GM19397 (cell line): ENCODE measurements around the gene C5orf47.
"Not testable (repeated sequence)": the region's sequence is repeated elsewhere in the genome, so short reads cannot be mapped to it uniquely, and the experiment has no call there.

ENCODE experiments used
- ATAC-seq: cut with Tn5 transposase; IDR thresholded peaks from one replicate; pipeline ENCODE4 v1.9.1; 2021; ENCODE audit warnings: mild to moderate bottlenecking, moderate library complexity; ENCODE audit not compliant: unreplicated experiment

The C5orf47 gene

DNA sequence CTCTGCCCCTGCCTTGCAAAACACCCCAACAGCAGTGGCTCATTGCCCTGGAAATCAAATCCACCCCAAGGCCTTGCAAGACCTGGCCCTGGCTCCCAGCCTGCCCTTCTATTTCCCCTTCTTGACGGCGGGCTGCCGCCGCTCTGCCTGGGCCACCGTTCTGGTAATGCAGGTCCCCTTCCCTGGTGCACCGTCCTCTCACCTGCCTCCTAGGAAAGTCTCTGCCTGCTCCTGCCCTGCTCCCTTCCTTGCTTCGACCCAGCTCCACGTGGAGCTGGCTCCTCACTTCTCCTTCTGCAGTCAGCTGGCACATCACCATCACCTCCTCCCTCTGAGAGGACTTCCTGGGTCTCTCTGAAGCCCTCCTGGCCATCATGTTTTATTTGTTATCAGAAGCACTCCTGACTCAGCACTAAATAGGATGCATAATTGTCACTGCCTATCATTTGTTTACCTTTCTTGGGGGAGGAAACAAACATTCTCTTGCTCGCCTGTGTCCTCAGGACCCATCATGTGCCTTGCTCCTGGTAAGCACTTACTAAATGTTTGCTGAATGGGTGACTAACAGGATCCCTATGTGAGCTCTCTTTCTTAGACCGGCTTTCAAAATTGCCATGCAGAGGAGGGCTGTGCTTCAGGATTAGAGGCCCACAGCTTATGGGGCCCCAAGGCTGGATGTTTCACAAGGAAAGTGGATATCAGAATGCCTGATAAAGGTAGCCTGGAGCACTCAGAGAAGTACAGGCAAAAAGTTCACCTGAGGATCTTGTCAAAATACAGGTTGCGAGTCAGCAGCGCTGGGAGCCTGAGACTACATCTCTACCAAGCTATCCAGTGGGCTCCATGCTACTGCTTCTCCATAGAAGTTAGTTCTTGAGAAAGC is 19.6 kb upstream of the C5orf47 start:
- ATAC-seq: no peak

DNA sequence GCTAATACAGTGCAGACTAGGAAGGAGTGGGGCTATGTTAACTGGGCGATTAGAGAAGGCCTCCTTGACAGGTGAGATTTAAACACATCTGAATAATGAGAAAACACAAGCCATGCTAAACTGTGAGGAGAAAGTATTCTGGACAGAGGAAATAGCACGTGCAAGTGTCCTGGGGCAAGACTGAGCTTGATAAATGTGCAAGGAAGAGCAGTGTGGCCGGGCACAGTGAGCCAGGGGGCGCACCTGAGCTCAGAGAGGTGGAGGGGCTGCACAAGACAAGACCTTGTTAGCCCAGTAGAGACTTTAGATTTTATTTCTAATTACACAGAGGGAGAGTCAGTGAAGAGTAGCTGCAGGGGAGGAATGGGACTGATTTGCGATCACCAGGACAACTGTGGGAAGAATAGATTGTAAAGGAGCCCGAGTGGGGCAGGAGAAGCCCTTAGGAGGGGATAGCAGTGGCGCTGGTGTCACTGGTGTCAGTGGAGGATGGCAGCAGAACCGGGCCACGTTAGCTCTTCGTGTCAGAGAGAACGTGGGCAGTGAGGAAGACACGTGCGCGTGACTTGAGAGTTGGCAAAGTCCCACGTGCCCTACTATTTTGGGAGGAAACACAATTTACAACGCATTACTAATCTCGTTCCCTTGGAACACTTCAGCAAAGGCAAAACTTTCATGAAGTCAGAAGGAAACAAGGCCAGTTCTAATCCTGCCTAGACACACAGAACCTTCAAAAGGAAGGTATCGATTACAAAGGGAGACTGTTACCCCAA is 17.9 kb upstream of the C5orf47 start:
- ATAC-seq: no peak

DNA sequence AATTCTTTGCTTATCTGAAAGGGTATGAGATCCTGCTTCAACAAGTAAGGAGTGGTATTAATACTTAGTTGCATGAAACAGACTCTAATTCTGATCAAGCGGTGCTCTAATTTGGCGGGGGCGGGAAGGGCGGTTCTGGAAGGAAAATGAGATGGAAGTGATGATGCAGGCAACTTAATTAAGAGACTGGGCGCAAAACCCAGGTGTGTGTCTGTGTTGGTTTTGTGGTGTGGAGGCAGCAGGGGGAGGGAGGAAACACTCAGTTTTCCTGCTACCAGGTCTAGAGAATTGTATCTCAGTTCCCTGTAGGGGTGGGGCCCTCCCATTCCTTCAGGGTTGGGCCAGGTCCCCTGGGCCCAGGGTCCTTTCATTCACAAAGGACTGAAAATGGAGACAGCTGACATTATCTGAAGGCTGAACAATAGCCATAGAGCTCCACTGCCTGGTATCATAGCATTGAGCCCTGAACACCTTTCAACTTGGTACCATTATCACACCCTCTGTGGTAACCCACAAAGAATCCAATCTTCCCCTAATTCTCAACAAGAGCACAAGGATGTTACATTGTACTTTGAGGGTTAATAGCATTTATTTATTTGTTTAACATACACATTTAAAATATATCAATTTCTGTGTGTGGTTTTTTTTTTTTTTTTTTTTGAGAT is 17.2 kb upstream of the C5orf47 start:
- ATAC-seq: no peak

DNA sequence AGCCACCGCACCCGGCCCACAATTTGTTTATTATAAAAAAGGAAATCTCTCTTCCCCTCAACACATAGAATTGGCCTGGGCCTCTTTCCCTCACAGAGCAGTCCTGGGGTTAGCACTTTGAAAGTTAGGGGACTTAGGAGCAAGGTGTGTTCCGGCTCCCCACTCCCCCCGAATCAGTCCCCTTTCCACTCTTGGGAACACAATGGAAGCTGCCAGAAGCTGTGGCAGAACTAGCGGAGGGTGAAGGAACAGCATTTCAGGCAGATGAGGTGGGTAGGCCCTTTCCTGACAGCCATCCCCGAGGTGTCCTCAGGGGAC is 16.4 kb upstream of the C5orf47 start:
- no peak for ATAC-seq

DNA sequence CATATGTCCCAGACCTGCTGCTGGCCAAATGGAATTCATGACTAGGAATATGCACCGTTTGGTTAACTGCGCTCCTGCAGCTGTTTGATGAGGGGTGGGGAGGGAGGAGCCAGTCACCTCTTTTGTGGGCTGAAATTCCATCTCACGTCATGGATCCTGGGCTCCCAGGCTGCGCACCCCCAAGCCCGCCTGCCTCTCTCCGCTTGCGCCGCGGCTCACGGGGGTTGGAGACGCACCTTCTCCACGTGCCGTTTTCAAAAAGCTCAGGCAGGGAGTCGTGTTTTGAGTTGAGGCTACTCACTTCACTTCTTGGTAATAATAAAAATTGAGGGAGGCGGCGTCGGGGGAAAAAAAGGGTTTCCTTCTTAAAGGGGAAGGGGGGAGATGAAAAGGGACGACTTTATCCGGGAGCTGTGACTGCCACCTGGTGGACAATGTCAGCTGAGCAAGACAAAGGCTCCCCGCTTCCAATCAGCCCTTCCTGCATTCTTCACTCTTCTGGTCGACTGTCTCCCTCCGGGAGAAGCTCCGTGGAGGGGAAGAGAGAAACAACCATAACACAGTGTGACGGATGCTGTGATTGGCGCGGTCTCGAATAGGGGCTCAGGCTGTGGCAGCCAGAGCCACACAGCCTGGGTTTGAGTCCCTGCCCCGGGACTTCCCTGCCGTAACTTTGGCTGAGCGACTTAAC is 15.9 kb upstream of the C5orf47 start:
- peak; percentile 77 for ATAC-seq

DNA sequence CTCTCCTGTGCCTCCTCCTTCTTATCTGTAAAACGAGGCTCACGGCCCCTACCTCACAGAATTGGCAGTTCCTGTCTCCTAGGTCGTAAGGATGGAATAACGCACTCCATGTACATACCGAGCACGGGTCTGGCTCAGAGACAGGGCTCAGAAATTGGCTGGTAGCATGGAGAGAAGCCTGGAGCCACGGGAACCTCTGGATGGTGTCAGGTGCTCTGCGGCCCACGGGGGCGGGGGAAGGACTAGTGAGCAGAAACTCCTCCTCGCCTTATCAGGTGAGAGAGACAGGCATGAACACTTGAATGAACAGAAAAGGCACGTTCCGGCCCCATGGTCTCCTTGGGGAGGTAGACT is 15.4 kb upstream of the C5orf47 start:
- no peak for ATAC-seq

DNA sequence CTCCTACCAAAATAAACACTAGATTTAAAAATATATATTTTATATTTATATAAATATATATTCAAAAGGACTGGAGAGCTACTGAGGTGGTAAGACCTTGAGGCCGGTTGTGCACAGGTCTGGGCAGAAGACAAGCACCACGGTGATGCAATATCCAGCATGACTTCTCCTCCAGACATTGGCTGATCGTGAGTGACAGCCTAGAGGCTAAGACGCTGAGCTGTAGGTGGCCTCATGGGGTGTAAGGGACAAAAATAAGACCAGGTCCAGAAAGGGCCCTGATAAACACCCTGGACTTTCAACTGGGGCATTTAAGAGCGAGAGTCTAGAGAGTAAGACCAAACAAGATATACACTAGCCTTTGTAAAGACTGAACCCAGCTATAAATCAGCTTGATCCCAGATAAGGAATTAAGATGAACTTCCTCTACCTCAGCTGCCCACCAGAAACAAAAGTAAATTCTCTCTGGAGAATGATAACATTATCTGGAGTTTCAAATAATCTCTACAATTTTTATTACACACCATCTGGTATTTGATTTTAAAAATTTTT is 14.2 kb upstream of the C5orf47 start:
- no peak for ATAC-seq

DNA sequence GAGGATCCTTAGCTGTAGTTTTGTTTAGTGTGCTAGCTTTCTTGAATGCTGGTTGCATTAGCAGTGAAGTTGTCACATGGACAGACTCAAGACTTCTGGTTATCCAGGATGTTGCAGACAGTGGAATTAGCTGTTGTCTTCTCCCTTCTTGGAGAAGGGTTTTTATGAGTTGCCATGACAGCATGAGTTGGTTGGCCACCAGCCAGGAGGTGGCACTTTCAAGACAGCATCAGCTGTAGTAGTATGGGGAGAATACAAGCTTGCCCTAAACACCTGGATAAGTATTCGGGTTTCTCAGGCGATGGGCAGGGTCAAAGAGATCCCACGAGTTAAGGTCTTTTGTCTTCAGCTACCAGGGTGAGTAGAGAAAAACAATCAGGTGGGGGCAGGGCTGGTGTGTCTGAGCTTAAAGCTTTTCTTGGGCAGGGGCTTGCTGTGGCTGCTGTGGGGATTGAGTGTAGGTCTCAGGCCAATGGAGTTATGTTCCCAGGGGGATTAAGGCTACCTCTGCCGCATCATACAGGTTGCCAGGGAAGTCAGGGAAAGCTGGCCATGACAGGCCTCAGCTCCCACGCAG is 7.7 kb upstream of the C5orf47 start:
- no peak for ATAC-seq

DNA sequence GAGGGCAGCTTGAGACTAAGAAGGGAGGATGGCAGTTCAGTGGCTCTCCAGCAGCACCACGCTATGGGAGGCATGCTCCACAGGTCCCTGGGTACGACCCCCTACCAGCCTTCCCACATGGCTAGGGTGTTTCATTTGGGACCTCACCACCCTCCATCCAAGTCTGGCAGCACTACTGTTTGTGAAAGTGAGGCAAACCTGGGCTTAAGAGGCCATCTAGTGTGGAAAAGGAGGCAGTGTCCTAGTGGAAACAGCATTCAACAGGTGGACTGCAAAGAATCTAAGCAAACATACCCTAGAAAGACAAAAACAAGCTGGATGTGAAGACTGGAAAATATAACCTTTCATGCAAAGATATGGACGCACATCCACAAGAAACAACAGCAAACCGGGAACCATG is 4.8 kb upstream of the C5orf47 start:
- no peak for ATAC-seq

DNA sequence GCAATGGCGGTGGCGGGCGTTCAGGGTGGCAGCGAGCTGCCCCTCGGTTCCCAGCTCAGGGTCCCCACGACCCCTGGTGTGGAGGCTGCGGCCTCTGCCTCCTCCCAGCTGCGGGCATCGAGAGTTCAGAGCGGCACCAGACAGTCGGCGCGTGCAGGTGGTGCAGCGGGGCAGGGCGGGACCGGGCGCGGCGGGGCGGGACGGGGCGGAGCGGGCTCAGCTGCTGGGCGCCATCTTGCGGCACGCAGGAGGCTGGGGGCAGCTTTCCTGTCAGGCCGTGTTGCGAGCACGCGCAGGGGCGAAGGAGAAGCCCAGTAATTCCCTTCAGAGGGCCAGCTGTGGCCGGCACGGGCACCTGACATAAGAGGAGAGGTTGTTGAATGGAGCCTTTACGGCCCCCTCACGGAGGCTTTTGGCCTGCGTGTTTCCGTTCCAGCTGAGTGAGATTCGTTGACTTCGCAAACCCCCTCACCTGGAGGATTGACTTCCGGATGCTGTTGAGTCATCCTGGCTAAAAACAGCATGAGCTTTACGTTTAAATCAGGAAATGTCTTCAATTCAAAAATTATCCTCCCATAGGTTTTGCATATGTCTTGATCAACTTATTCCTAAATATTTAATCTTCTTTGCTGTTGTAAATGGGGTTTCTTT is 587 bp downstream of the C5orf47 start:
- ATAC-seq: no peak

DNA sequence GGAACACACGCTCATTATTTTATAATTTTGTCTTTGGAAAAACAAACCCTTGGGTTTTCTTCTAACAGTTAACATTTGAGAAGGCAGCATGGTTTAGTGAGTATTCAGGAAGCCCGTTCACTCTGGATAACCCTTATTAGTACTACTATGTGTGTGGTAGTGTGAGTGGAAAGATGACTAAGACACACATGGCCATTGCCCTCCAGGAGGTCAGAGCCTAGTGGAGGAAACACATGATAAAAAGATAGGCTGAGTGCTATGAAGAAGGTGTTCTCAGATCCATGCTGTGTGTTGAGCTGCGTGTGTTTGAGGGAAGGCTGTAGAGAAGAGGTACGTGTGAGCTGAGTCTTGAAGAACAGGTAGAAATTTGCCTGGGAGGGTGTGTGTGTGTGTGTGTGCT is 8.4 kb downstream of the C5orf47 start:
- ATAC-seq: no peak

DNA sequence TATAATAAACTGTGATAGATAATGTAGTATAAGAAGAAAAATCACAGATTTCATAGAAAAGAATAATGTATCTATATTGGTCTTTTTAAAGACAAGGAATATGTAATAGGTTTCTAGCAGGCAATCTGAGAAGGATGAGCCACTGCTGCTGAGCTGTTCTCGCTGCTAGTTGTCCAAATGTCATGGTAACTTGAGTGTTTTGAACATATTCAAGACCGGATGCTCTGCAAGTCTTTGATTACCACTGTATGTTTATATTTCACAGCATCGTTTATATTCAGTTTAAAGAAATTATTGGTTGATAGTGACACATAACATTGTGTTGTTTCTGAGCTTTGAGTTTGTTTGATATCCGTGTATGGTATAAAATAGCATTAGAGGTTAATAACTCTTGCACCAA is 9.6 kb downstream of the C5orf47 start:
- ATAC-seq: no peak

DNA sequence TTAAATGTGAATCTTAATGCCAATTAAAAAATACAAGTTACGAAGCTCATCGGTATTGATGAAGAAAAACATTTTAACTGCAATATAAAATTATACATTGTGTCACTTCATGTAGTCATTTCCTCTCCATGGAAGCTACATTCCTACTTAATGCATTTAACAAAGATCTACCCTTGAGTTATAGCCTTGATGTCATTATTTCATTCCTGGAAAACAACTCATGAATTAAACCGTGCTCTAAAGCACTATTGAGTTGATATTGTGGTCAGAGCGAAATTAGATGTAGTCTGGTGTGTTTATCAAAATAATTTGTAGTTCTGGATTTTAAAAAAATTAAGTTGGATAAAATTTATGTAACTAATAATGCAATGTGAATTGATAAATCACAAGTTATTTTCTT is 11.1 kb downstream of the C5orf47 start:
- no peak for ATAC-seq

DNA sequence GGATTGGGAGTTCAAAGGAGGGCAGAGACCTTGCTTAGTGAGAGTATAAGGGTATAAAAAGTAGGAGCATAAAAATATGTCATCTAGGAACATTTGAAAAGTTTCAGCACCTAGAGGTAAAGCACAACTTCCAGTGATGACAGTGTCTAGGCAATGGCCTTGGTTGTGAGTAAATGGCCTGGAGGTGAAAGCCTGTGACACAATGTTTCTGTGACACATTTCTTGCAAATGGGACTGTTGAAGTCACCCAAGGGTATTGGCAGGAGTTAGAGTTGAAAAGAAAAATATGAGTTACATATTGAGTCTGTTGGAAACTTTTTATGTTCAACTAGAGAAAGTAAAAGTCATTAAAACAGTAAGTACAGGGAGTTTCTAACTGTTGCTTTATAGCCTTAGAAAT is 14.8 kb downstream of the C5orf47 start:
- ATAC-seq: no peak

DNA sequence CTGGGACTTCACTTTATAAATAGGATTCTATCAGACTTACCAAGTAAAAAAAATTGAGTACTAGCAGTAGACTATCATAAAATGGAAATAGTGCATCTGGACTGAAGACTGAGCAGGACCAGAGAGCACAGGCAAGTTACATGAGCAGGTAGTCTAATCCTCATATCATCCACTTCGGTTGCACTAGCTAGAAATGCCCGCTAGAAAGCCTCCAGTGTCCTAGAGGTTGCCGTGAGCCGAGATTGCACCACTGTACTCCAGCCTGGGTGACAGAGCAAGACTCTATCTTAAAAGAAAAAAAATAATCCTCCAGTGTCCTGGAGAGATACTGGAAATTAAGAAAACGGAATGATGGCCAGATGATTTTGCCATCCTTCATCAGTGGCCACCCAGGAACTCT is 20.0 kb downstream of the C5orf47 start:
- ATAC-seq: no peak

DNA sequence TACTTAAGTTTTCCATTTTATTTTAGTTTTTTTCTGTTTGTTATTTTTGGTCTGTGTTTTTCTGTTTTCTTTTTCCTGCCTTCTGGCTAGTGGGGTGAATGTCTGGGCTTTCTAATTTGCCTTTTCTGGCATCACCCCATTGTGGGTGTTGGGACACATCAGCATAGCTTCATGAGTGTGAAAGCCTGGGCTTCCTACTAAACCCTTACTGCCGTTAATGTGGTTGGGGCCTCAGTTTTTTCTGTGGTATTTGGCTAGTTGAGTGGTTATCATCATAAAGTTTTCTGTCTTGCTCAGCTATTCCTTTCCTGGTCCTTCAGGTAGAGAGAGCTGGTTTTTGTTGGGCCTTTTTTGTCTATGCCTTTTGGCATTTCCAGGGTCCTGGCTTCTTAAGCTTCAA is 21.4 kb downstream of the C5orf47 start:
- no peak for ATAC-seq

DNA sequence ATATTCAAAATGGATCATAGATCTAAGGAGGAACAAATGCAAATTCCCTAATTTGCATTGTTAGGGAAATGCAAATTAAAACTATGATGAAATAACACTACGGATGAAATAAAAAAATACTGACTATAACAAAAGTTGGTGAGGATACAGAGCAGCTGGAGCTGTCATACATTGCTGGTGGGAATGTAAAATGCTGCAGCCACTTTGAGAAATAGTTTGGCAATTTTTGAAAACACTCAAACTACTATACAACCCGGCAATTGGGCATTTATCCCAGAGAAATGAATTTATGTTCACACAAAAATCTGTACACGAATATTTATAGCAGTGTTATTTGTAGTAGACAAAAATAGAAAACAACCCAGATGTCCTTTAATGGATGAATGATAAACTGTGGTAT is 22.5 kb downstream of the C5orf47 start:
- no peak for ATAC-seq

DNA sequence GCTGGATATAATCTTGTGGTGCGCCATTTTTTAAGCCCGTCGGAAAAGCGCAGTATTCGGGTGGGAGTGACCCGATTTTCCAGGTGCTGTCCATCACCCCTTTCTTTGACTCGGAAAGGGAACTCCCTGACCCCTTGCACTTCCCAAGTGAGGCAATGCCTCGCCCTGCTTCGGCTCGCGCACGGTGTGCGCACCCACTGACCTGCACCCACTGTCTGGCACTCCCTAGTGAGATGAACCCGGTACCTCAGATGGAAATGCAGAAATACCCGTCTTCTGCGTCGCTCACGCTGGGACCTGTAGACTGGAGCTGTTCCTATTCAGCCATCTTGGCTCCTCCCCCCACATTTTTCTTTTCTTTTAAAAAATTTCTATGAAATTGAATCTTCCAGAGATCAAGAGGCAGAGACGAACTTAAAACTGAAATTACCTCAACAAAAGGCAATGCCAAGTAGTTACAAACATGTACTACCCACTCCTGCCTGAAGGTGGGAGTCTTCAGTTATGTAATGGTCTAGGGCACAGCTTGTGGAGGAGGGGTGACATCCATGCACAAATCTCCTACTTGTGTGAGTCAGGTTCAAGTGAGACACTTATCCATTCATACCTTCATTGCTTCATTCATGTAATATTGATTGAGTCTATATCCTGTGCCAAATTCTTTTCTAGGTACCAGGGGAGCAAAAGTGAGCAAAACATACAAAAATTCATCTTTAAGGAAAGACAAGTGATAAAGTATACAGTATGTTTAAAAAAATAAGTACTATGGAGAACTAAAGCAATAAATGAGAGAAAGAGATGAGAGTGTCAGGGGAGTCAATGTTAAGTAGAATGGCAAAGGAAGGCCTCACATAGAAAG is 31.3 kb downstream of the C5orf47 start:
- not testable (repeated sequence) for ATAC-seq

DNA sequence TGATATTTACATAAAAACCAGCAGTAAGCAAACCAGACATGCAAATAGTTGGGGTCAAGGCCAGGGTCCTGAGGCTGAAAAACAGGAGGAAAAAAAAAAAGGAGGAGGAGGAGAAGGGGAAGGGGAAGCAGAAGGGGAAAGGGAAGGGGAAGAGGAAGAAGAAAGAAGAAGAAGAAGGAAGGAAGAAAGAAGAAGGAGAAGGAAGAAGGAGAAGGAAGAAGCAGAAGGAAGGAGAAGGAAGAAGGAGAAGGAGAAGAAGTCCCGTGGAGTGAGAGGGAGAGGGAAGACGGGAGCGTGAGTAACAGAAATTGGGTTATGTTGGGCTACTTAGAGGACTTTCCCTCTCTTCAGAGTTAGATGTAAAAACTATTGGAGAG is 31.9 kb downstream of the C5orf47 start:
- ATAC-seq: no peak
